Esophagus squamous epithelium (tissue), 5 donors: ENCODE measurements around the gene APLNR. TPM values are rescaled to one million over a fixed set of nuclear protein-coding genes. Genes with fewer than 3 reads are reported as not detected.

Experiments
- DNase-seq: peaks from one replicate; lab custom pipeline; 2025; lab: John Stamatoyannopoulos, UW
- H3K27ac ChIP-seq, 4 donors: fragments of 200-600 bp; sonication (generic); one replicate each; pipeline ENCODE4 v1.5.1; 2016 to 2019; ENCODE audit warnings: mild to moderate bottlenecking in 1 of 4
- H3K27me3 ChIP-seq, 4 donors: fragments of 200-600 bp; sonication (generic); 1 replicate in 3 of 4; 2 replicates in 1 of 4; pipeline versions ENCODE4 v1.5.1 to v1.6.0; 2017 to 2021; ENCODE audit warnings: antibody characterized with exemption in 1 of 4
- H3K36me3 ChIP-seq, 3 donors: fragments of 200-600 bp; sonication (generic); one replicate each; pipeline ENCODE4 v1.5.1; 2016 to 2019
- H3K4me1 ChIP-seq, 3 donors: fragments of 200-600 bp; sonication (generic); one replicate each; pipeline ENCODE4 v1.5.1; 2017 to 2019
- H3K4me3 ChIP-seq, 4 donors: fragments of 200-600 bp; sonication (generic); 1 replicate in 3 of 4; 2 replicates in 1 of 4; pipeline ENCODE4 v1.5.1; 2016 to 2019; ENCODE audit warnings: mild to moderate bottlenecking in 2 of 4, moderate library complexity in 1 of 4
- H3K9me3 ChIP-seq, 3 donors: fragments of 200-600 bp; sonication (generic); one replicate each; pipeline ENCODE4 v1.5.1; 2016 to 2019
- CTCF ChIP-seq, 6 experiments: fragments of 450-650 bp in 4 of 6; fragments of 200-600 bp in 2 of 6; sonication (generic) in 2 of 6; IDR thresholded peaks; one replicate each; pipeline ENCODE4 v1.5.1; 2016 to 2019; ENCODE audit warnings: antibody characterized with exemption in 6 of 6, mild to moderate bottlenecking in 4 of 6, moderate library complexity in 4 of 6
- POLR2A ChIP-seq, 4 donors: fragments of 450-650 bp; IDR thresholded peaks; one replicate each; pipeline ENCODE4 v1.6.1; 2017; ENCODE audit warnings: antibody characterized with exemption in 4 of 4, mild to moderate bottlenecking in 4 of 4, moderate library complexity in 3 of 4
- WGBS, 2 donors: methylation state at CpG; one replicate each; pipeline ENCODE4 v1.1.5; 2018; 5-methylcytosine and 5-hydroxymethylcytosine counted together
- intact Hi-C: fragments of 100-400 bp; cut with DNase I; formaldehyde crosslinking; loops from one replicate; pipeline ENCODE4 v1.15.0; 2022
- total RNA-seq, 4 donors: library from RNA; depleted of rRNA; stranded (reverse); fragments of >200 nt; gene quantifications; one replicate each; pipeline ENCODE4 v1.1.0, GENCODE V29; 2016
- donor health status: DM: yes; HTN: yes; CAD: no.

The APLNR gene
- total RNA-seq, 4 donors from 2014 or later = 0.26 to 1.7 (median 0.34) TPM

GRCh38 chr11:57251491-57252104, 14.5 kb upstream of the APLNR start:
- TF ChIP-seq POLR2A (IDR thresholded peaks at IDR 0.05) (no peak), CTCF (IDR thresholded peaks at IDR 0.05) (no peak)
- peaks cover 0 to 9% (median 0%) of the 10 kb centered on the region in 3 donors for H3K4me1 ChIP-seq
- H3K9me3 ChIP-seq = no peaks in the 10 kb centered on the region
- WGBS, 2 donors = 30 to 38% methylated on average over 5 of the region's 5 CpGs
- H3K36me3 ChIP-seq = no peaks in the 10 kb centered on the region
- no peak overlapping the region for H3K4me3 ChIP-seq
- no peak overlapping the region for H3K27ac ChIP-seq
- no peak for DNase-seq
- intact Hi-C loops = no loop called here
- H3K27me3 ChIP-seq = peaks cover 0 to 5% (median 0%) of the 10 kb centered on the region in 4 donors

GRCh38 chr11:57251037-57251436, 14.0 kb upstream of the APLNR start:
- H3K4me3 ChIP-seq = no peak overlapping the region
- peaks cover 0 to 5% (median 0%) of the 10 kb centered on the region in 4 donors for H3K27me3 ChIP-seq
- H3K27ac ChIP-seq = no peak overlapping the region
- intact Hi-C loops = no loop called here
- no peaks in the 10 kb centered on the region for H3K36me3 ChIP-seq
- TF ChIP-seq CTCF (IDR thresholded peaks at IDR 0.05) = no peak
- no peak for TF ChIP-seq POLR2A (IDR thresholded peaks at IDR 0.05)
- H3K4me1 ChIP-seq = peaks cover 0 to 9% (median 0%) of the 10 kb centered on the region in 3 donors
- no peak for DNase-seq
- H3K9me3 ChIP-seq = no peaks in the 10 kb centered on the region
- 62 to 97% methylated on average over 2 of the region's 2 CpGs for WGBS, 2 donors

- peak overlapping the region in 1 of 4 donors; percentile 40 for H3K27ac ChIP-seq
- intact Hi-C loops = loop anchor here (5.0 kb wide), 2 partner anchors 117 to 407 kb away; no protein-coding TSS in a partner anchor
- TF ChIP-seq CTCF (IDR thresholded peaks at IDR 0.05) = peak in 5 of 6 experiments; percentile 74 to 86 (median 82)
- no peak for TF ChIP-seq POLR2A (IDR thresholded peaks at IDR 0.05)
- peaks cover 0 to 9% (median 0%) of the 10 kb centered on the region in 3 donors for H3K4me1 ChIP-seq
- 8 to 18% methylated on average over 8 to 10 of the region's 10 CpGs for WGBS, 2 donors
- no peak for DNase-seq
- peaks cover 0 to 5% (median 0%) of the 10 kb centered on the region in 4 donors for H3K27me3 ChIP-seq
- no peaks in the 10 kb centered on the region for H3K36me3 ChIP-seq
- H3K9me3 ChIP-seq = no peaks in the 10 kb centered on the region
- H3K4me3 ChIP-seq = peak overlapping the region in 1 of 4 donors; percentile 39
These were observed 12.6 kb upstream of the APLNR start for GRCh38 chr11:57249384-57250319.

GRCh38 chr11:57248780-57249383, 11.8 kb upstream of the APLNR start:
- no peak for DNase-seq
- TF ChIP-seq CTCF (IDR thresholded peaks at IDR 0.05) (peak; percentile 41 to 78 (median 58)), POLR2A (IDR thresholded peaks at IDR 0.05) (no peak)
- 33 to 44% methylated on average over 1 to 5 of the region's 9 CpGs for WGBS, 2 donors
- intact Hi-C loops = loop anchor here (5.0 kb wide), 2 partner anchors 117 to 407 kb away; no protein-coding TSS in a partner anchor
- Histone ChIP-seq H3K9me3 (no peaks in the 10 kb centered on the region), H3K4me1 (peaks cover 0 to 9% (median 0%) of the 10 kb centered on the region in 3 donors), H3K27me3 (peaks cover 0 to 5% (median 0%) of the 10 kb centered on the region in 4 donors), H3K36me3 (no peaks in the 10 kb centered on the region), H3K27ac (peak overlapping the region in 1 of 4 donors; percentile 40), H3K4me3 (peak overlapping the region in 1 of 4 donors; percentile 39)
